Measurements from ENCODE around the gene CD19.

Gene CD19

DNA sequence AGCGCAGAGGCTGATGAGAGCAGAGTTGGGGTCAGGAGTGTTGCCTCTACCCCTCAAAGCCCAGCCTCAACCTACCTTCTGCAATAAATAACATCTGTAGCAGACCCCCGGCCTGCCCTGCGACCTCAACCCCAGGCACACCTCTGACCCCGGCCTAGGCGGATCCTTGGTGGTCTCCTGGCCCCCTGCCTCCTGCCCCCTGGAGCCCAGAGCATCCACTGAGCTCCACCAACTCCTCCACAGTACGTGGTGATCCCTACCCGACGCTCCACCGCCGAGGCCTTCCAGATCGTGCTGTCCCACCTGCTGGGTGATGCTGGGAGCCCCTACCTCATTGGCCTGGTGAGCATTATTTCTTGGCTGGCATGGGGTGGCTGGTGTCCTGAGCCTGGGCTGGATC, 51.2 kb downstream of the CD19 start:
- TF ChIP-seq, protein P1, sequence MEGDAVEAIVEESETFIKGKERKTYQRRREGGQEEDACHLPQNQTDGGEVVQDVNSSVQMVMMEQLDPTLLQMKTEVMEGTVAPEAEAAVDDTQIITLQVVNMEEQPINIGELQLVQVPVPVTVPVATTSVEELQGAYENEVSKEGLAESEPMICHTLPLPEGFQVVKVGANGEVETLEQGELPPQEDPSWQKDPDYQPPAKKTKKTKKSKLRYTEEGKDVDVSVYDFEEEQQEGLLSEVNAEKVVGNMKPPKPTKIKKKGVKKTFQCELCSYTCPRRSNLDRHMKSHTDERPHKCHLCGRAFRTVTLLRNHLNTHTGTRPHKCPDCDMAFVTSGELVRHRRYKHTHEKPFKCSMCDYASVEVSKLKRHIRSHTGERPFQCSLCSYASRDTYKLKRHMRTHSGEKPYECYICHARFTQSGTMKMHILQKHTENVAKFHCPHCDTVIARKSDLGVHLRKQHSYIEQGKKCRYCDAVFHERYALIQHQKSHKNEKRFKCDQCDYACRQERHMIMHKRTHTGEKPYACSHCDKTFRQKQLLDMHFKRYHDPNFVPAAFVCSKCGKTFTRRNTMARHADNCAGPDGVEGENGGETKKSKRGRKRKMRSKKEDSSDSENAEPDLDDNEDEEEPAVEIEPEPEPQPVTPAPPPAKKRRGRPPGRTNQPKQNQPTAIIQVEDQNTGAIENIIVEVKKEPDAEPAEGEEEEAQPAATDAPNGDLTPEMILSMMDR (IDR thresholded peaks at IDR 0.05; ENCODE audit: insufficient read depth, missing control alignments) = no peak
- FAIRE-seq = no peak
- no peak for DNase-seq (ENCODE audit: insufficient read length, low spot score)

DNA sequence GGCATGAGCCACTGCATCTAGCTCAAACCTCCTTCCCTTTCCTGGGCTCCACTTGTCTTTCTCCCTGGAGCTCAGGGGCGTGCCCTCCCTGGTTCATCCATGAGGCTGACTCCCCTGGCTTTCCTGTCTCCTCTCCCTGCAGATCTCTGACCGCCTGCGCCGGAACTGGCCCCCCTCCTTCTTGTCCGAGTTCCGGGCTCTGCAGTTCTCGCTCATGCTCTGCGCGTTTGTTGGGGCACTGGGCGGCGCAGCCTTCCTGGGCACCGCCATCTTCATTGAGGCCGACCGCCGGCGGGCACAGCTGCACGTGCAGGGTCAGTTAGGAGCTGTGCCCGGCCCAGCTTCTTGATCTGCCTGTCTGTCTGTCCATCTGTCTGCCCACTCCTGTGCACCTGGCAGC, 51.9 kb downstream of the CD19 start:
- TF ChIP-seq, protein P1 (IDR thresholded peaks at IDR 0.05; ENCODE audit: insufficient read depth, missing control alignments) = no peak
- no peak for FAIRE-seq
- no peak for DNase-seq (ENCODE audit: insufficient read length, low spot score)

DNA sequence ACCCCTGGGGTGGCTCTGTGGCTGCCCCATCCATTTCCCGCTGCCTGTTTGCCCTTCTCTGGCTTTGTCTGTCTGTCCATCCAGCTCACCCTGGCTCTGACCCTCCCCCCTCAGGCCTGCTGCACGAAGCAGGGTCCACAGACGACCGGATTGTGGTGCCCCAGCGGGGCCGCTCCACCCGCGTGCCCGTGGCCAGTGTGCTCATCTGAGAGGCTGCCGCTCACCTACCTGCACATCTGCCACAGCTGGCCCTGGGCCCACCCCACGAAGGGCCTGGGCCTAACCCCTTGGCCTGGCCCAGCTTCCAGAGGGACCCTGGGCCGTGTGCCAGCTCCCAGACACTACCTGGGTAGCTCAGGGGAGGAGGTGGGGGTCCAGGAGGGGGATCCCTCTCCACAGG, 52.3 kb downstream of the CD19 start:
- no peak for FAIRE-seq
- DNase-seq (ENCODE audit: insufficient read length, low spot score) = no peak
- TF ChIP-seq, protein P1 (IDR thresholded peaks at IDR 0.05; ENCODE audit: insufficient read depth, missing control alignments) = no peak

DNA sequence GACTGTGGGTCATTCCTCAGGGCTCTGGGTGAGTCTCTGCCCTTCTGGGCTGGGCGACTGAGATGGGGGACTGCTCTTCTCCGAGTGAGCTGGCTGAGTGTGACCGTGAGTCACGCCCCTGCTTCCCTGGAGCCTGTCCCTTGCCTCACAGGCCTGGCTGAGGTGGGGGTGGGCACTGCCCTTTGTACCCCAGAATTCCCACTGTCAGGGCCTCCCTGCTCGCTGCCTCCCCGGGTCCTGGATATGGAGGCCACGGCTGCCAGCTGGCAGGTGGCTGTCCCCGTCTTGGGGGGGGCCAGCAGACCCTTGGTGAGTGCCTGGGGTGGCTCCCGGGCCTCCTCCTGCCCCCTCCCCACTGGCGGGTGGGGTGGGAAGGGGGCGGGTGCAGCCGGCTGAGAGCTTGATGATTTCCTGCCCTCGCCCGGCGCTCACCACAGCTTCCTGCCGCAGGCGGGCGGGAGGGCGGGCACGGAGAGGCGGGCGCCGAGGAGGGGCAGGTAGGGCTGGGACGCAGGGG, 52.9 kb downstream of the CD19 start, which contains the start of gene LAT:
LAT (plus strand) TSS at position 434 of the 517 bp plus-strand sequence. CDS start 366 bp downstream, outside the sequence.
- FAIRE-seq (no peak), DNase-seq (ENCODE audit: insufficient read length, low spot score) (no peak)
- TF ChIP-seq, protein P1 (IDR thresholded peaks at IDR 0.05; ENCODE audit: insufficient read depth, missing control alignments) = no peak

DNA sequence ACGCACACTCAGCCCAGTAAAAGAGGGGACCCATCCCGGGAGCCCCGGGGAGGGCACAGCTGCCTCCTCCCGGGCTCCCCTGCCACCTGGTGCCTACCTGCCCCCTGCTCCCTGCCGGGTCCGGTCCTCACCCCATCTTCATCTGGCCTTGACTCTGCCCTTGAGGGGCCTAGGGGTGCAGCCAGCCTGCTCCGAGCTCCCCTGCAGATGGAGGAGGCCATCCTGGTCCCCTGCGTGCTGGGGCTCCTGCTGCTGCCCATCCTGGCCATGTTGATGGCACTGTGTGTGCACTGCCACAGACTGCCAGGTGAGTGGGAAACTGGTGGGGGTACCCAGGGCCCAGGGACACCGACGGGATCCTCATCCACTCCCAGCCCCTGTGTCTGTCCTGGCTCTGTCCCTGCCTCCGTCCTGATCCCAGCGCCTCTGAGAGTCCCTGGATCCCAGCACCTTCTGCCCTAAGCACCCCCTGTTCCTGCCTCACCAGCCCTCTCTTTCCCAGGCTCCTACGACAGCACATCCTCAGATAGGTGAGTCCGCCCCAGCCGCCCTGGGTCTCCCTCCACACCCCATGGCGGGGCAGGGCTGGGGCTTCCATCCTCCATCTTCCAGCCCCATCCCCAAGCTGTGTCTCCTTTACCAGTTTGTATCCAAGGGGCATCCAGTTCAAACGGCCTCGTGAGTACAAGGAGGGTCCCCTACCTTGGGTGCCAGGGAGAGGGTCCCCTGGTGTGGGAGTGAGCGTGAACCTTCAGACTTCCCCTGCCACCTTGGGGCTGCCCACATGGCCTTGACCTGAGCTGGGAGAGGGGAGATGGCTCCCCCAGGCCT, 53.7 kb downstream of the CD19 start:
- TF ChIP-seq, protein P1 (IDR thresholded peaks at IDR 0.05; ENCODE audit: insufficient read depth, missing control alignments) = no peak
- FAIRE-seq (no peak), DNase-seq (ENCODE audit: insufficient read length, low spot score) (no peak)

DNA sequence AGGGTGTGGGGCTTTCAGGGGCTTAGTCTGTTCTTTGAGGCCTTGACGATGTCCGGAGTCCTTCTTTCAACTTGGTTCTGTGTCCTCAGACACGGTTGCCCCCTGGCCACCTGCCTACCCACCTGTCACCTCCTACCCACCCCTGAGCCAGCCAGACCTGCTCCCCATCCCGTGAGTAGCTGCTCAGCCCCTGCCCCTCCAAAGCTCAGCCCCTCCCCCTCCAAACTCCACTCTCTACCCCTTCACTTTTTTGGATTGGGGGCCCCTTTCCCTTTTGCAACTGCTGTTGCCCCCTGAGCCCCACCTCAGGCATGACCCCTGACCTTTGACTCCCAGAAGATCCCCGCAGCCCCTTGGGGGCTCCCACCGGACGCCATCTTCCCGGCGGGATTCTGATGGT, 54.3 kb downstream of the CD19 start:
- FAIRE-seq (no peak), DNase-seq (ENCODE audit: insufficient read length, low spot score) (no peak)
- TF ChIP-seq, protein P1 (IDR thresholded peaks at IDR 0.05; ENCODE audit: insufficient read depth, missing control alignments) = no peak

DNA sequence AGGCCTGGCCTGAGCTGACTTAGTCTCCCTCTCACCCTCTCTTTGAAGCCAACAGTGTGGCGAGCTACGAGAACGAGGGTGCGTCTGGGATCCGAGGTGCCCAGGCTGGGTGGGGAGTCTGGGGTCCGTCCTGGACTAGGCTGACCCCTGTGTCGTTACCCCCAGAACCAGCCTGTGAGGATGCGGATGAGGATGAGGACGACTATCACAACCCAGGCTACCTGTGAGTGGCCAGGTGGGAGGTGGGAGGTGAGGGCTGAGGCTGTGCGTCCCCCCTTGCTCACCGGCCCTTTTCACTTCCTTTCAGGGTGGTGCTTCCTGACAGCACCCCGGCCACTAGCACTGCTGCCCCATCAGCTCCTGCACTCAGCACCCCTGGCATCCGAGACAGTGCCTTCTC, 54.7 kb downstream of the CD19 start:
- FAIRE-seq = no peak
- DNase-seq (ENCODE audit: insufficient read length, low spot score) = no peak
- TF ChIP-seq, protein P1 (IDR thresholded peaks at IDR 0.05; ENCODE audit: insufficient read depth, missing control alignments) = no peak

Measured in D721Med (cell line).